HG03469 (cell line): ENCODE measurements around the gene WWOX.
"Not testable (repeated sequence)": the region's sequence is repeated elsewhere in the genome, so short reads cannot be mapped to it uniquely, and the experiment has no call there.

Experiments
- ATAC-seq: cut with Tn5 transposase; IDR thresholded peaks from one replicate; pipeline ENCODE4 v1.9.1; 2021; ENCODE audit warnings: mild to moderate bottlenecking, moderate library complexity, moderate number of reproducible peaks; ENCODE audit not compliant: unreplicated experiment

Gene WWOX

GRCh38 chr16:78667675-78668074 is 568.2 kb downstream of the WWOX start:
- ATAC-seq = no peak

GRCh38 chr16:78668393-78668792 is 568.9 kb downstream of the WWOX start:
- ATAC-seq = no peak

GRCh38 chr16:78669994-78670393 is 570.5 kb downstream of the WWOX start:
- ATAC-seq = no peak

GRCh38 chr16:78672779-78673556 is 573.5 kb downstream of the WWOX start:
- no peak for ATAC-seq

GRCh38 chr16:78673884-78674283 is 574.4 kb downstream of the WWOX start:
- no peak for ATAC-seq

GRCh38 chr16:78675312-78675711 is 575.9 kb downstream of the WWOX start:
- no peak for ATAC-seq

GRCh38 chr16:78675951-78676792 is 576.7 kb downstream of the WWOX start:
- ATAC-seq = no peak

GRCh38 chr16:78677181-78677731 is 577.8 kb downstream of the WWOX start:
- ATAC-seq = no peak

GRCh38 chr16:78679546-78679945 is 580.1 kb downstream of the WWOX start:
- no peak for ATAC-seq

- no peak for ATAC-seq
These were observed 582.3 kb downstream of the WWOX start for GRCh38 chr16:78681743-78682142.

GRCh38 chr16:78684030-78684611 is 584.7 kb downstream of the WWOX start:
- ATAC-seq = no peak

- ATAC-seq = no peak
These were observed 585.4 kb downstream of the WWOX start for GRCh38 chr16:78684655-78685375.

GRCh38 chr16:78686601-78687000 is 587.1 kb downstream of the WWOX start:
- ATAC-seq = no peak

- ATAC-seq = no peak
These were observed 589.6 kb downstream of the WWOX start for GRCh38 chr16:78689028-78689427.

- no peak for ATAC-seq
These were observed 590.1 kb downstream of the WWOX start for GRCh38 chr16:78689536-78689935.

- ATAC-seq = no peak
These were observed 591.1 kb downstream of the WWOX start for GRCh38 chr16:78690510-78690909.

- ATAC-seq = not testable (repeated sequence)
These were observed 592.3 kb downstream of the WWOX start for GRCh38 chr16:78691746-78692145.

GRCh38 chr16:78693496-78693895 is 594.0 kb downstream of the WWOX start:
- no peak for ATAC-seq

GRCh38 chr16:78694414-78694813 is 595.0 kb downstream of the WWOX start:
- no peak for ATAC-seq

GRCh38 chr16:78695391-78695790 is 595.9 kb downstream of the WWOX start:
- ATAC-seq = no peak

GRCh38 chr16:78696797-78697196 is 597.3 kb downstream of the WWOX start:
- ATAC-seq = no peak
